HCT116 (cell line): ENCODE measurements around the gene TTC12.

Source experiments
- POLR2A ChIP-seq: IDR thresholded peaks from 2 replicates; pipeline ENCODE4 v1.7.0; 2011; ENCODE audit warnings: borderline replicate concordance; ENCODE audit not compliant: insufficient read depth, insufficient read length; ENCODE audit errors: extremely low read depth
- TF ChIP-seq, protein P1 (sequence below), 3 experiments: fragments of 200-600 bp in 1 of 3; sonication (generic) in 1 of 3; IDR thresholded peaks in 2 of 3; conservative IDR thresholded peaks in 1 of 3; 2 replicates each; pipeline ENCODE4 v1.5.1; 2012 to 2017; ENCODE audit warnings: low read depth in 2 of 3, low read length in 2 of 3, antibody characterized with exemption in 1 of 3, borderline replicate concordance in 1 of 3, control low read depth in 1 of 3, mild to moderate bottlenecking in 1 of 3, mixed read lengths in 1 of 3, mixed run types in 1 of 3, moderate library complexity in 1 of 3; ENCODE audit not compliant: insufficient read depth in 1 of 3

DNA sequence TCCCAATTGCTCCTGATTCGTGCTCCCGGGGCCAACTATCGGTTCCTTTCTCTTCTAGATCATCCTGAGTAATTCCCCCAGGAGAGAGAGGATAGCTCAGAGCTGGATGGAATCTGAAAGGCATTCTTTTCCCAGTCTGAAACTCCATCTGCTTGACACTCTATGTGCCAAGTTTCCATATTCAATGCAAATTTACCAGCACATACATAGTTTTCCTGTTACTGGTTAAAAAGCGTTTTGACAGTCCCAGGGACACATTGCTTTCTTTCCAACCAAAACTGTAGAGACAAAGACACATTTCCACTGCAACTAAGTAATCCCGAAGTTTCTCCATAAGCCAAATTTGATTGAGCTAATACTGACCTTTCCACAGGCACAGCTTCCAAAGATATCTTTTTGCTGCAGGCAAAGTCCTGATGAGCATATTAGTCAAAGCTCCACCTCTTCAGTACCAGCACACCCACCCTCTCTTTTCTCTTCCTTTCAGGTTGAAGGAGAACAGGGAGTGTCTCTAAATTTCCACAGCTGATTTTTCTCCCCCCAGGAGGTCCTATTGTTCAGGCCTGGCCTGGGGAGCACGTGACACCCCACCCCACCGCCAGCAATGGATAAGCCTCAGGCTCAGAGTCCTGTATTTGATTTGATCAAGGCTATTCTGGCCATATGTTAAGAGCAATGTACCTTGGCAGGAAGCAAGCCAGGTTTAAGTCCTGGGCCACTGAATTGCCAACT, 63.5 kb downstream of the TTC12 start:
- TF ChIP-seq, protein P1, sequence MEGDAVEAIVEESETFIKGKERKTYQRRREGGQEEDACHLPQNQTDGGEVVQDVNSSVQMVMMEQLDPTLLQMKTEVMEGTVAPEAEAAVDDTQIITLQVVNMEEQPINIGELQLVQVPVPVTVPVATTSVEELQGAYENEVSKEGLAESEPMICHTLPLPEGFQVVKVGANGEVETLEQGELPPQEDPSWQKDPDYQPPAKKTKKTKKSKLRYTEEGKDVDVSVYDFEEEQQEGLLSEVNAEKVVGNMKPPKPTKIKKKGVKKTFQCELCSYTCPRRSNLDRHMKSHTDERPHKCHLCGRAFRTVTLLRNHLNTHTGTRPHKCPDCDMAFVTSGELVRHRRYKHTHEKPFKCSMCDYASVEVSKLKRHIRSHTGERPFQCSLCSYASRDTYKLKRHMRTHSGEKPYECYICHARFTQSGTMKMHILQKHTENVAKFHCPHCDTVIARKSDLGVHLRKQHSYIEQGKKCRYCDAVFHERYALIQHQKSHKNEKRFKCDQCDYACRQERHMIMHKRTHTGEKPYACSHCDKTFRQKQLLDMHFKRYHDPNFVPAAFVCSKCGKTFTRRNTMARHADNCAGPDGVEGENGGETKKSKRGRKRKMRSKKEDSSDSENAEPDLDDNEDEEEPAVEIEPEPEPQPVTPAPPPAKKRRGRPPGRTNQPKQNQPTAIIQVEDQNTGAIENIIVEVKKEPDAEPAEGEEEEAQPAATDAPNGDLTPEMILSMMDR (IDR thresholded peaks at IDR 0.05 in 2 of 3, conservative IDR thresholded peaks at IDR 0.05 in 1 of 3; ENCODE audit: borderline replicate concordance in 1 of 3, insufficient read depth in 1 of 3, low read depth in 2 of 3, low read length in 2 of 3): no peak
- TF ChIP-seq POLR2A: no peak
